ENCODE data around the gene KNTC1. TPM values are rescaled to one million over a fixed set of nuclear protein-coding genes. Genes with fewer than 3 reads are reported as not detected.

KNTC1 gene
- total and polyA plus RNA-seq, 2 of the 8 experiments (the other 6 are each of a cell fraction or from before 2014, with no cell fraction given), result 52.7 to 80.2 TPM

DNA sequence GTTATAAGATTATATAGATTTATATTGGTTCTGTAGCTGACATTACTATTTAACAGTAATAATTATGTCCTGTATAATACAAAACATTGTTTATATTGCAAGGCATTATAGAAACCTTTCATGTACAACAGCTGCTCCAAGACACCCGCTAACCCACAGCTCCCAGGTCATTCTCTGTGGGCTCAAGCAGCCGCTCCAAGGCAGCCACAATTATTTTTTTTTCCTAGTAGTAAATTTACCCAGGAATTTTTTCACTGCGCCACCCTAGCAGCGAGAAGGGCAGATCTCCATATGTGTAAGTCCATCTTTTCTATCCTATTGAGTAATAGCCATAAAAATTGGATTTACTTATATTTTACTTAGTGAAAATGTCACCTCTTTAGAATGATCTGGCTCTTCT lies 36.3 kb downstream of the KNTC1 start:
- WGBS, 2 experiments (ENCODE audit: extremely low coverage in 1 of 2, insufficient coverage in 1 of 2, insufficient read length in 1 of 2, insufficient replicate concordance in 2 of 2, low coverage in 1 of 2, low lambda C conversion rate in 2 of 2, missing lambda C conversion rate in 1 of 2), result 93% methylated on average over 4 of the region's 4 CpGs; no CpG with 5 or more reads in 1 of the 2 experiments

More for the DNA sequence above, 36.3 kb downstream of the KNTC1 start:
- no peak overlapping the region for H3K4ac ChIP-seq (replicated peaks; ENCODE audit: insufficient read length, low read depth, low read length)
- ChIA-PET POLR2A (ENCODE audit: partially characterized antibody) (interaction anchor here (0.6 to 2.4 kb wide), 6 partner anchors 9 to 47 kb away, joined by 3 to 5 read pairs (median 4); partner anchors contain the start of genes KNTC1 and RSRC2), CTCF (ENCODE audit: partially characterized antibody) (interaction anchor here (0.6 to 1.0 kb wide), 2 partner anchors 14 to 22 kb away, joined by 3 read pairs; no protein-coding TSS in a partner anchor)
- no peak overlapping the region for H2BK12ac ChIP-seq (ENCODE audit: low read depth, low read length)
- H3K14ac ChIP-seq (ENCODE audit: insufficient read length), result no peak overlapping the region
- no peak overlapping the region for H2BK20ac ChIP-seq (ENCODE audit: low read length)
- H3K4me2 ChIP-seq (ENCODE audit: insufficient read depth in 1 of 2, low read depth in 2 of 2, low read length in 2 of 2), result no peak overlapping the region
- H3K56ac ChIP-seq (replicated peaks; ENCODE audit: insufficient read length, low read depth, low read length), result no peak overlapping the region
- H3K27ac ChIP-seq (ENCODE audit: low read depth, low read length), result no peak overlapping the region
- no peak overlapping the region for H2BK120ac ChIP-seq (replicated peaks; ENCODE audit: low read depth, low read length)
- no peaks in the 10 kb centered on the region for H3K27me3 ChIP-seq (replicated peaks in 1 of 4; ENCODE audit: control insufficient read depth in 3 of 4, extremely low read depth in 1 of 4, insufficient read depth in 3 of 4, low read length in 3 of 4)
- no peak overlapping the region for H4K8ac ChIP-seq (ENCODE audit: extremely low read depth, insufficient read depth, low read length)
- H3K79me2 ChIP-seq (ENCODE audit: control insufficient read depth in 1 of 2, insufficient read depth in 2 of 2, low read length in 2 of 2), result no peaks in the 10 kb centered on the region
- no peaks in the 10 kb centered on the region for H3K9me3 ChIP-seq (ENCODE audit: insufficient read depth in 2 of 2, low read depth in 1 of 2, low read length in 1 of 2)
- H2BK5ac ChIP-seq (ENCODE audit: low read depth, low read length), result no peak overlapping the region
- no peaks in the 10 kb centered on the region for H3K79me1 ChIP-seq (ENCODE audit: low read depth, low read length)
- no peak overlapping the region for H4K5ac ChIP-seq (ENCODE audit: insufficient read length, low read depth, low read length)
- no peak overlapping the region for H3K9ac ChIP-seq (replicated peaks in 1 of 4; ENCODE audit: extremely low read depth in 1 of 4, low read depth in 3 of 4, low read length in 3 of 4)
- H4K20me1 ChIP-seq (replicated peaks in 1 of 2; ENCODE audit: control insufficient read depth in 1 of 2, insufficient read depth in 2 of 2, low read length in 2 of 2), result no peaks in the 10 kb centered on the region
- FAIRE-seq (no peak), DNase-seq (ENCODE audit: low read depth in 1 of 2, low spot score in 2 of 2) (no peak)
- no peaks in the 10 kb centered on the region for H3K4me1 ChIP-seq (replicated peaks in 1 of 4; ENCODE audit: control insufficient read depth in 3 of 4, insufficient read depth in 4 of 4, low read length in 3 of 4)
- no peak overlapping the region for H4K91ac ChIP-seq (replicated peaks; ENCODE audit: insufficient read length, low read length)
- no peak overlapping the region for H2AK5ac ChIP-seq (ENCODE audit: low read depth, low read length)
- TF ChIP-seq, protein P1, sequence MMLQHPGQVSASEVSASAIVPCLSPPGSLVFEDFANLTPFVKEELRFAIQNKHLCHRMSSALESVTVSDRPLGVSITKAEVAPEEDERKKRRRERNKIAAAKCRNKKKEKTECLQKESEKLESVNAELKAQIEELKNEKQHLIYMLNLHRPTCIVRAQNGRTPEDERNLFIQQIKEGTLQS (IDR thresholded peaks at IDR 0.05; ENCODE audit: insufficient read depth, low read depth, low read length), result no peak
- TF ChIP-seq GTF2F1 (IDR thresholded peaks at IDR 0.05; ENCODE audit: borderline replicate concordance, low read depth, low read length) (no peak), TEAD4 (IDR thresholded peaks at IDR 0.05; ENCODE audit: low read depth, low read length) (no peak), EGR1 (IDR thresholded peaks at IDR 0.05; ENCODE audit: borderline replicate concordance, low read depth, low read length) (no peak), RXRA (IDR thresholded peaks at IDR 0.05; ENCODE audit: insufficient read depth, low read depth, low read length) (no peak)
- no peak overlapping the region for H2BK15ac ChIP-seq (ENCODE audit: low read length)
- no peak overlapping the region for H3K18ac ChIP-seq (ENCODE audit: extremely low read depth, low read length)
- no peak overlapping the region for H3K4me3 ChIP-seq (ENCODE audit: extremely low read depth in 1 of 4, insufficient read depth in 2 of 4, low read depth in 3 of 4, low read length in 4 of 4)
- H2AFZ ChIP-seq (ENCODE audit: low read length), result no peak overlapping the region
- H3K23ac ChIP-seq (ENCODE audit: insufficient read length), result no peak overlapping the region
- H3K23me2 ChIP-seq (ENCODE audit: low read depth, low read length), result no peaks in the 10 kb centered on the region
- peaks cover 3 to 57% (median 15%) of the 10 kb centered on the region in 4 experiments; a peak in 6 of 8 replicates for H3K36me3 ChIP-seq (ENCODE audit: control insufficient read depth in 2 of 4, insufficient read depth in 4 of 4, low read length in 3 of 4)
